SU-DHL-6 (cell line): Measurements from ENCODE around the gene CMBL.

Experiments used
- H2AFZ ChIP-seq: fragments of 200-600 bp; sonication (generic); 2 replicates; pipeline ENCODE4 v1.6.1; 2014; ENCODE audit warnings: low read depth, mild to moderate bottlenecking, moderate library complexity, mixed read lengths, antibody characterized with exemption, low read length; ENCODE audit not compliant: severe bottlenecking
- H3F3A ChIP-seq: fragments of 200-600 bp; shearing (Covaris generic); 2 replicates; pipeline ENCODE4 v1.6.0; 2016; ENCODE audit warnings: antibody characterized with exemption, mild to moderate bottlenecking; ENCODE audit not compliant: insufficient read depth
- H3K27ac ChIP-seq: fragments of 200-600 bp; sonication (generic); 2 replicates; pipeline ENCODE4 v1.5.1; 2016; ENCODE audit warnings: low read depth, mild to moderate bottlenecking, low read length, moderate library complexity, mixed read lengths
- H3K27me3 ChIP-seq: fragments of 200-600 bp; sonication (generic), shearing (Covaris generic); 2 replicates; pipeline ENCODE4 v1.6.0; 2014; ENCODE audit warnings: mild to moderate bottlenecking, low read length
- H3K36me3 ChIP-seq: fragments of 200-600 bp; sonication (generic); 2 replicates; pipeline ENCODE4 v1.6.1; 2014; ENCODE audit warnings: mild to moderate bottlenecking, low read length, mixed read lengths
- H3K4me2 ChIP-seq: fragments of 300-600, 200-600 bp; shearing (Covaris generic), sonication (generic); 2 replicates; pipeline ENCODE4 v1.6.0; 2014; ENCODE audit warnings: low read length, low read depth, mild to moderate bottlenecking; ENCODE audit not compliant: poor library complexity, severe bottlenecking
- H3K4me3 ChIP-seq: fragments of 200-600 bp; sonication (generic); 2 replicates; pipeline ENCODE4 v1.5.1; 2014; ENCODE audit warnings: antibody characterized with exemption, low read length, mild to moderate bottlenecking, mixed read lengths; ENCODE audit not compliant: insufficient read depth, poor library complexity, severe bottlenecking
- H3K79me2 ChIP-seq: fragments of 200-600 bp; sonication (generic); 2 replicates; pipeline ENCODE4 v1.6.1; 2014; ENCODE audit warnings: mild to moderate bottlenecking, low read length, moderate library complexity; ENCODE audit not compliant: insufficient read depth
- H3K9ac ChIP-seq: fragments of 200-600 bp; sonication (generic); 2 replicates; pipeline ENCODE4 v1.7.0; 2014; ENCODE audit warnings: mild to moderate bottlenecking, low read length
- H3K9me2 ChIP-seq: fragments of 200-600 bp; sonication (generic); replicated peaks from 2 replicates; pipeline ENCODE4 v1.6.1; 2014; ENCODE audit warnings: low read length; ENCODE audit not compliant: insufficient read depth
- H3K9me3 ChIP-seq: fragments of 200-600 bp; sonication (generic); 2 replicates; pipeline ENCODE4 v1.6.1; 2014; ENCODE audit warnings: low read length, mixed read lengths; ENCODE audit not compliant: insufficient read depth
- H4K20me1 ChIP-seq: fragments of 200-600 bp; sonication (generic); 2 replicates; pipeline ENCODE4 v1.6.1; 2014; ENCODE audit warnings: low read depth, mild to moderate bottlenecking, antibody characterized with exemption, low read length, moderate library complexity, mixed read lengths
- CTCF ChIP-seq: fragments of 200-600 bp; sonication (generic); IDR thresholded peaks from one replicate; pipeline ENCODE4 v1.5.1; 2017; ENCODE audit warnings: antibody characterized with exemption, mild to moderate bottlenecking, low read length, moderate library complexity; ENCODE audit not compliant: insufficient read depth, poor library complexity, severe bottlenecking
- EZH2phosphoT487 ChIP-seq: fragments of 200-600 bp; sonication (generic), shearing (Covaris generic); conservative IDR thresholded peaks from 2 replicates; pipeline ENCODE4 v1.6.1; 2018; ENCODE audit warnings: mild to moderate bottlenecking, antibody characterized with exemption, low read length, moderate library complexity, mixed read lengths

Gene CMBL

GRCh38 chr5:10306114-10306513 lies 1.6 kb downstream of the CMBL start:
- no peaks in the 10 kb centered on the region for H3K9me3 ChIP-seq
- TF ChIP-seq EZH2phosphoT487 (no peak), CTCF (no peak)
- no peaks in the 10 kb centered on the region for H4K20me1 ChIP-seq
- H3F3A ChIP-seq: no peaks in the 10 kb centered on the region
- no peaks in the 10 kb centered on the region for H3K79me2 ChIP-seq
- no peaks in the 10 kb centered on the region for H3K27me3 ChIP-seq
- H3K36me3 ChIP-seq: no peaks in the 10 kb centered on the region
- H2AFZ ChIP-seq: no peak overlapping the region
- H3K4me2 ChIP-seq: no peak overlapping the region
- H3K27ac ChIP-seq: no peak overlapping the region
- H3K9ac ChIP-seq: no peak overlapping the region
- no peak overlapping the region for H3K4me3 ChIP-seq
- H3K9me2 ChIP-seq: no peaks in the 10 kb centered on the region

- TF ChIP-seq CTCF: no peak
- no peak for TF ChIP-seq EZH2phosphoT487
- Histone ChIP-seq H3K27me3 (no peaks in the 10 kb centered on the region), H4K20me1 (no peaks in the 10 kb centered on the region), H2AFZ (no peak overlapping the region), H3K4me3 (no peak overlapping the region), H3K79me2 (no peaks in the 10 kb centered on the region), H3K9ac (no peak overlapping the region), H3F3A (no peaks in the 10 kb centered on the region), H3K9me2 (no peaks in the 10 kb centered on the region), H3K9me3 (no peaks in the 10 kb centered on the region), H3K36me3 (no peaks in the 10 kb centered on the region), H3K4me2 (no peak overlapping the region), H3K27ac (no peak overlapping the region)
Measured at GRCh38 chr5:10304932-10305331, 2.8 kb downstream of the CMBL start.

- Histone ChIP-seq H3K4me3 (no peak overlapping the region), H3K4me2 (no peak overlapping the region), H3K27ac (no peak overlapping the region), H3K9ac (no peak overlapping the region), H3K9me3 (no peaks in the 10 kb centered on the region), H3K9me2 (no peaks in the 10 kb centered on the region), H3K27me3 (no peaks in the 10 kb centered on the region), H3K36me3 (no peaks in the 10 kb centered on the region), H2AFZ (no peak overlapping the region), H3K79me2 (no peaks in the 10 kb centered on the region), H4K20me1 (no peaks in the 10 kb centered on the region), H3F3A (no peaks in the 10 kb centered on the region)
- TF ChIP-seq CTCF: no peak
- no peak for TF ChIP-seq EZH2phosphoT487
Measured at GRCh38 chr5:10303699-10304170, 4.0 kb downstream of the CMBL start.

GRCh38 chr5:10303201-10303600 lies 4.5 kb downstream of the CMBL start:
- Histone ChIP-seq H3K79me2 (no peaks in the 10 kb centered on the region), H3K9ac (no peak overlapping the region), H3K36me3 (no peaks in the 10 kb centered on the region), H3K9me3 (no peaks in the 10 kb centered on the region), H3K9me2 (no peaks in the 10 kb centered on the region), H3K4me2 (no peak overlapping the region), H2AFZ (no peak overlapping the region), H3F3A (no peaks in the 10 kb centered on the region), H3K27ac (no peak overlapping the region), H4K20me1 (no peaks in the 10 kb centered on the region), H3K27me3 (no peaks in the 10 kb centered on the region), H3K4me3 (no peak overlapping the region)
- TF ChIP-seq EZH2phosphoT487 (no peak), CTCF (no peak)
